BLaER1 treated with 17β-estradiol and CSF1 and Interleukin-3, amounts not matched to agents 10 nM and 100 nM (cell line): ENCODE results near the gene MPDU1.

Source experiments
- H3K27ac ChIP-seq, 11 experiments: shearing (Covaris generic); formaldehyde crosslinking; 2 replicates each; pipeline ENCODE4 v1.8.1; 2022
- H3K27me3 ChIP-seq, 11 experiments: shearing (Covaris generic); formaldehyde crosslinking; 2 replicates each; pipeline ENCODE4 v1.8.1; 2022
- H3K36me3 ChIP-seq, 11 experiments: shearing (Covaris generic); formaldehyde crosslinking; 2 replicates each; pipeline ENCODE4 v1.8.1; 2022
- H3K4me1 ChIP-seq, 10 experiments: shearing (Covaris generic); formaldehyde crosslinking; 2 replicates each; pipeline ENCODE4 v1.8.1; 2022
- H3K4me2 ChIP-seq, 11 experiments: shearing (Covaris generic); formaldehyde crosslinking; 2 replicates each; pipeline ENCODE4 v1.8.1; 2022
- H3K4me3 ChIP-seq, 10 experiments: shearing (Covaris generic); formaldehyde crosslinking; 2 replicates each; pipeline ENCODE4 v1.8.1; 2022
- H3K9ac ChIP-seq, 11 experiments: shearing (Covaris generic); formaldehyde crosslinking; 2 replicates each; pipeline ENCODE4 v1.8.1; 2022
- H3K9me3 ChIP-seq, 11 experiments: shearing (Covaris generic); formaldehyde crosslinking; replicated peaks in 1 of 11; 2 replicates each; pipeline ENCODE4 v1.8.1; 2022
- H4K20me1 ChIP-seq, 11 experiments: shearing (Covaris generic); formaldehyde crosslinking; 2 replicates each; pipeline ENCODE4 v1.8.1; 2022
- Cebpa-rat ChIP-seq, 11 experiments: shearing (Covaris generic); IDR thresholded peaks; 2 replicates each; pipeline ENCODE4 v1.8.1; 2022

Gene MPDU1

GRCh38 chr17:7563115-7563869, 20.4 kb upstream of the MPDU1 start:
- peaks cover 47 to 78% (median 57%) of the 10 kb centered on the region in 11 experiments for H3K36me3 ChIP-seq
- TF ChIP-seq Cebpa-rat (IDR thresholded peaks at IDR 0.05): no peak
- H3K27ac ChIP-seq: peak overlapping the region in 9 of 11 experiments; percentile 20 to 99 (median 97); a peak in 13 of 22 replicates
- H3K27me3 ChIP-seq: no peaks in the 10 kb centered on the region
- H3K4me3 ChIP-seq: peak overlapping the region; percentile 81 to 98 (median 88)
- no peaks in the 10 kb centered on the region for H3K9me3 ChIP-seq
- H4K20me1 ChIP-seq: peaks cover 4 to 57% (median 13%) of the 10 kb centered on the region in 11 experiments; a peak in 17 of 22 replicates
- H3K4me2 ChIP-seq: peak overlapping the region; percentile 91 to 100 (median 96)
- peaks cover 31 to 48% (median 40%) of the 10 kb centered on the region in 10 experiments for H3K4me1 ChIP-seq
- peak overlapping the region; percentile 88 to 98 (median 94); a peak in 21 of 22 replicates for H3K9ac ChIP-seq

GRCh38 chr17:7569571-7569970, 14.1 kb upstream of the MPDU1 start:
- H3K4me1 ChIP-seq: peaks cover 10 to 41% (median 21%) of the 10 kb centered on the region in 10 experiments
- peak overlapping the region in 2 of 11 experiments; percentile 3 to 95; a peak in 1 of 22 replicates for H3K4me2 ChIP-seq
- H3K36me3 ChIP-seq: peaks cover 72 to 82% (median 81%) of the 10 kb centered on the region in 11 experiments
- H4K20me1 ChIP-seq: peaks cover 15 to 68% (median 24%) of the 10 kb centered on the region in 11 experiments
- peaks cover 0 to 4% (median 0%) of the 10 kb centered on the region in 11 experiments; a peak in 5 of 22 replicates for H3K9me3 ChIP-seq
- peak overlapping the region in 6 of 11 experiments; percentile 4 to 91 (median 35); a peak in 4 of 22 replicates for H3K9ac ChIP-seq
- H3K27me3 ChIP-seq: no peaks in the 10 kb centered on the region
- TF ChIP-seq Cebpa-rat (IDR thresholded peaks at IDR 0.05): no peak
- no peak overlapping the region for H3K4me3 ChIP-seq
- no peak overlapping the region; a peak in 1 of 22 replicates for H3K27ac ChIP-seq

- peaks cover 17 to 68% (median 27%) of the 10 kb centered on the region in 11 experiments for H4K20me1 ChIP-seq
- H3K9me3 ChIP-seq: peaks cover 0 to 4% (median 0%) of the 10 kb centered on the region in 11 experiments; a peak in 5 of 22 replicates
- peaks cover 72 to 82% (median 81%) of the 10 kb centered on the region in 11 experiments for H3K36me3 ChIP-seq
- H3K4me2 ChIP-seq: peak overlapping the region in 6 of 11 experiments; percentile 70 to 95 (median 90); a peak in 7 of 22 replicates
- peak overlapping the region in 4 of 11 experiments; percentile 87 to 100 (median 91); a peak in 3 of 22 replicates for H3K27ac ChIP-seq
- peak overlapping the region in 9 of 11 experiments; percentile 14 to 100 (median 87); a peak in 9 of 22 replicates for H3K9ac ChIP-seq
- peaks cover 17 to 35% (median 27%) of the 10 kb centered on the region in 10 experiments for H3K4me1 ChIP-seq
- no peaks in the 10 kb centered on the region for H3K27me3 ChIP-seq
- no peak for TF ChIP-seq Cebpa-rat (IDR thresholded peaks at IDR 0.05)
- no peak overlapping the region for H3K4me3 ChIP-seq
These were observed 13.3 kb upstream of the MPDU1 start for GRCh38 chr17:7570351-7570750.

GRCh38 chr17:7572338-7572587, 11.4 kb upstream of the MPDU1 start:
- Histone ChIP-seq H3K27me3 (no peaks in the 10 kb centered on the region), H3K36me3 (peaks cover 72 to 82% (median 81%) of the 10 kb centered on the region in 11 experiments), H3K27ac (peak overlapping the region; percentile 76 to 100 (median 91)), H3K4me3 (peak overlapping the region; percentile 55 to 100 (median 66)), H3K9ac (peak overlapping the region; percentile 83 to 100 (median 91)), H4K20me1 (peaks cover 36 to 70% (median 46%) of the 10 kb centered on the region in 11 experiments), H3K9me3 (peaks cover 0 to 4% (median 0%) of the 10 kb centered on the region in 11 experiments; a peak in 5 of 22 replicates), H3K4me1 (peaks cover 36 to 52% (median 46%) of the 10 kb centered on the region in 10 experiments), H3K4me2 (peak overlapping the region; percentile 79 to 95 (median 92))
- no peak for TF ChIP-seq Cebpa-rat (IDR thresholded peaks at IDR 0.05)

- TF ChIP-seq Cebpa-rat (IDR thresholded peaks at IDR 0.05): no peak
- peaks cover 41 to 57% (median 51%) of the 10 kb centered on the region in 10 experiments for H3K4me1 ChIP-seq
- H3K27ac ChIP-seq: peak overlapping the region; percentile 99 to 100 (median 100)
- H4K20me1 ChIP-seq: peaks cover 41 to 70% (median 50%) of the 10 kb centered on the region in 11 experiments
- peak overlapping the region; percentile 97 to 100 (median 99) for H3K4me3 ChIP-seq
- H3K4me2 ChIP-seq: peak overlapping the region in 10 of 11 experiments; percentile 1 to 50 (median 33); a peak in 16 of 22 replicates
- no peaks in the 10 kb centered on the region for H3K27me3 ChIP-seq
- H3K36me3 ChIP-seq: peaks cover 72 to 82% (median 81%) of the 10 kb centered on the region in 11 experiments
- H3K9me3 ChIP-seq: peaks cover 0 to 4% (median 0%) of the 10 kb centered on the region in 11 experiments; a peak in 5 of 22 replicates
- peak overlapping the region; percentile 99 to 100 (median 100) for H3K9ac ChIP-seq
These were observed 10.9 kb upstream of the MPDU1 start for GRCh38 chr17:7572588-7573323.

GRCh38 chr17:7573324-7574080, 10.2 kb upstream of the MPDU1 start:
- Histone ChIP-seq H3K27me3 (no peaks in the 10 kb centered on the region), H3K36me3 (peaks cover 76 to 85% (median 84%) of the 10 kb centered on the region in 11 experiments), H3K9me3 (peaks cover 0 to 4% (median 0%) of the 10 kb centered on the region in 11 experiments; a peak in 5 of 22 replicates), H4K20me1 (peaks cover 49 to 75% (median 58%) of the 10 kb centered on the region in 11 experiments), H3K4me3 (peak overlapping the region; percentile 97 to 100 (median 99)), H3K9ac (peak overlapping the region; percentile 99 to 100 (median 100)), H3K4me1 (peaks cover 48 to 64% (median 58%) of the 10 kb centered on the region in 10 experiments), H3K4me2 (peak overlapping the region; percentile 81 to 100 (median 98)), H3K27ac (peak overlapping the region; percentile 99 to 100 (median 100))
- TF ChIP-seq Cebpa-rat (IDR thresholded peaks at IDR 0.05): peak; percentile 55 to 98 (median 91); a peak in 21 of 22 replicates

- peaks cover 57 to 67% (median 65%) of the 10 kb centered on the region in 10 experiments for H3K4me1 ChIP-seq
- peak overlapping the region; percentile 99 to 100 (median 100) for H3K9ac ChIP-seq
- no peak for TF ChIP-seq Cebpa-rat (IDR thresholded peaks at IDR 0.05)
- H3K27ac ChIP-seq: peak overlapping the region; percentile 57 to 100 (median 100); a peak in 21 of 22 replicates
- H3K4me3 ChIP-seq: peak overlapping the region; percentile 97 to 100 (median 99)
- no peaks in the 10 kb centered on the region for H3K27me3 ChIP-seq
- H3K36me3 ChIP-seq: peaks cover 74 to 83% (median 79%) of the 10 kb centered on the region in 11 experiments
- peaks cover 0 to 4% (median 0%) of the 10 kb centered on the region in 11 experiments; a peak in 5 of 22 replicates for H3K9me3 ChIP-seq
- peaks cover 56 to 74% (median 65%) of the 10 kb centered on the region in 11 experiments for H4K20me1 ChIP-seq
- H3K4me2 ChIP-seq: peak overlapping the region; percentile 81 to 100 (median 98)
These were observed 9.3 kb upstream of the MPDU1 start for GRCh38 chr17:7574176-7574953.
